A549 (cell line): ENCODE results near the gene PBX2.

Source experiments
- CTCF ChIP-seq: fragments of >200 bp; sonication (Bioruptor Twin); formaldehyde crosslinking; IDR thresholded peaks from 3 replicates; pipeline ENCODE4 v1.5.1; 2016
- EP300 ChIP-seq, 2 experiments: fragments of >200 bp; sonication (Bioruptor Twin); formaldehyde crosslinking; IDR thresholded peaks; 2 replicates in 1 of 2; 3 replicates in 1 of 2; pipeline ENCODE4 v1.6.1; 2016 to 2017
- JUN ChIP-seq, 2 experiments: fragments of >200 bp; sonication (Bioruptor Twin); formaldehyde crosslinking; IDR thresholded peaks; 2 replicates in 1 of 2; 3 replicates in 1 of 2; pipeline ENCODE4 v1.6.1; 2016 to 2017
- KDM1A ChIP-seq: fragments of 200-600 bp; sonication (generic); IDR thresholded peaks from 2 replicates; pipeline ENCODE4 v1.6.1; 2016; ENCODE audit warnings: low read depth, mild to moderate bottlenecking
- MYC ChIP-seq: IDR thresholded peaks from 2 replicates; pipeline ENCODE4 v1.6.1; 2012; ENCODE audit warnings: mild to moderate bottlenecking, inconsistent platforms, low read length, improper control_type of control experiment, borderline replicate concordance
- PBX3 ChIP-seq: IDR thresholded peaks from 2 replicates; pipeline ENCODE4 v1.6.1; 2012
- RFX5 ChIP-seq: fragments of 450-650 bp; IDR thresholded peaks from 2 replicates; pipeline ENCODE4 v1.7.1; 2014; ENCODE audit warnings: antibody characterized with exemption, mild to moderate bottlenecking, moderate library complexity

- TF ChIP-seq PBX3 (peak; percentile 97), EP300 (IDR thresholded peaks at IDR 0.05) (no peak), MYC (no peak), JUN (IDR thresholded peaks at IDR 0.05) (no peak), KDM1A (no peak), RFX5 (peak; percentile 21; the same call in 1 of the 2 replicates), CTCF (no peak)
Observed at GRCh38 chr6:32177788-32178546, 12.0 kb downstream of the PBX2 start, which contains the start of gene RNF5.
